HEK293 (cell line): ENCODE data around the gene ZNF792.

Source experiments
- AEBP2 ChIP-seq: fragments of 450-650 bp; formaldehyde crosslinking; IDR thresholded peaks from 2 replicates; pipeline ENCODE4 v1.5.1; 2016; ENCODE audit warnings: missing biosample characterization, missing genetic modification characterization, borderline replicate concordance
- GLIS1 ChIP-seq: fragments of 450-650 bp; formaldehyde crosslinking; IDR thresholded peaks from 2 replicates; pipeline ENCODE4 v1.5.1; 2016; ENCODE audit warnings: missing biosample characterization, missing genetic modification characterization
- GLIS2 ChIP-seq: fragments of 450-650 bp; formaldehyde crosslinking; IDR thresholded peaks from 2 replicates; pipeline ENCODE4 v1.5.1; 2016; ENCODE audit warnings: missing biosample characterization, missing genetic modification characterization
- HOXA7 ChIP-seq: sonication (generic); formaldehyde crosslinking; IDR thresholded peaks from 2 replicates; pipeline ENCODE4 v1.8.1; 2022; ENCODE audit warnings: missing genetic modification reagents, borderline replicate concordance
- IKZF3 ChIP-seq: fragments of 450-650 bp; IDR thresholded peaks from 2 replicates; pipeline ENCODE4 v1.5.0; 2018; ENCODE audit warnings: missing biosample characterization, mild to moderate bottlenecking, missing genetic modification characterization, moderate library complexity
- KLF16 ChIP-seq: fragments of 450-650 bp; formaldehyde crosslinking; IDR thresholded peaks from 2 replicates; pipeline ENCODE4 v1.5.1; 2017; ENCODE audit warnings: missing biosample characterization, missing genetic modification characterization
- PRDM1 ChIP-seq: fragments of 450-650 bp; formaldehyde crosslinking; IDR thresholded peaks from 2 replicates; pipeline ENCODE4; 2016; ENCODE audit warnings: missing biosample characterization, missing genetic modification characterization
- TCF7L2 ChIP-seq: IDR thresholded peaks from 2 replicates; pipeline ENCODE4 v1.6.1; 2011; ENCODE audit warnings: low read depth, mild to moderate bottlenecking, inconsistent platforms, low read length, moderate library complexity, borderline replicate concordance
- YY1 ChIP-seq: fragments of 450-650 bp; formaldehyde crosslinking; IDR thresholded peaks from 2 replicates; pipeline ENCODE4 v1.5.1; 2018; ENCODE audit warnings: missing biosample characterization, missing genetic modification characterization
- ZBTB10 ChIP-seq: fragments of 450-650 bp; formaldehyde crosslinking; IDR thresholded peaks from 2 replicates; pipeline ENCODE4 v1.5.1; 2016; ENCODE audit warnings: missing biosample characterization, missing genetic modification characterization
- ZEB2 ChIP-seq: fragments of 450-650 bp; formaldehyde crosslinking; IDR thresholded peaks from 2 replicates; pipeline ENCODE4 v1.5.1; 2016; ENCODE audit warnings: missing biosample characterization, missing genetic modification characterization
- ZFP37 ChIP-seq: fragments of 450-650 bp; formaldehyde crosslinking; IDR thresholded peaks from 2 replicates; pipeline ENCODE4 v1.5.1; 2016; ENCODE audit warnings: missing biosample characterization, missing genetic modification characterization
- ZNF138 ChIP-seq: fragments of 450-650 bp; formaldehyde crosslinking; IDR thresholded peaks from 2 replicates; pipeline ENCODE4 v1.5.1; 2016; ENCODE audit warnings: missing biosample characterization, missing genetic modification characterization, borderline replicate concordance
- ZNF184 ChIP-seq: fragments of 450-650 bp; IDR thresholded peaks from 2 replicates; pipeline ENCODE4 v1.5.1; 2018; ENCODE audit warnings: missing biosample characterization, mild to moderate bottlenecking, missing genetic modification characterization
- ZNF2 ChIP-seq: fragments of 450-650 bp; formaldehyde crosslinking; IDR thresholded peaks from 2 replicates; pipeline ENCODE4 v1.5.1; 2016; ENCODE audit warnings: missing biosample characterization, missing genetic modification characterization
- ZNF341 ChIP-seq: fragments of 450-650 bp; formaldehyde crosslinking; IDR thresholded peaks from 2 replicates; pipeline ENCODE4; 2016; ENCODE audit warnings: low read depth, missing biosample characterization, missing genetic modification characterization
- ZNF391 ChIP-seq: fragments of 450-650 bp; formaldehyde crosslinking; IDR thresholded peaks from 2 replicates; pipeline ENCODE4 v1.5.1; 2016; ENCODE audit warnings: low read depth, missing biosample characterization, missing genetic modification characterization, borderline replicate concordance
- ZNF521 ChIP-seq: fragments of 450-650 bp; formaldehyde crosslinking; IDR thresholded peaks from 2 replicates; pipeline ENCODE4 v1.5.1; 2017; ENCODE audit warnings: missing biosample characterization, mild to moderate bottlenecking, missing genetic modification characterization
- ZNF530 ChIP-seq: fragments of 450-650 bp; formaldehyde crosslinking; IDR thresholded peaks from 2 replicates; pipeline ENCODE4 v1.5.1; 2016; ENCODE audit warnings: low read depth, missing biosample characterization, missing genetic modification characterization
- ZNF585B ChIP-seq: fragments of 450-650 bp; formaldehyde crosslinking; IDR thresholded peaks from 2 replicates; pipeline ENCODE4 v1.5.1; 2016; ENCODE audit warnings: missing biosample characterization, missing genetic modification characterization
- TF ChIP-seq, protein P1 (sequence below): fragments of 450-650 bp; formaldehyde crosslinking; IDR thresholded peaks from 2 replicates; pipeline ENCODE4 v1.5.1; 2017; ENCODE audit warnings: missing biosample characterization, missing genetic modification characterization
- TF ChIP-seq, protein P2 (sequence below): fragments of 450-650 bp; formaldehyde crosslinking; conservative IDR thresholded peaks from 2 replicates; pipeline ENCODE4 v1.5.1; 2016; ENCODE audit warnings: low read depth, missing biosample characterization, missing genetic modification characterization
- TF ChIP-seq, protein P3 (sequence below): fragments of 450-650 bp; formaldehyde crosslinking; conservative IDR thresholded peaks from 2 replicates; pipeline ENCODE4 v1.5.1; 2016; ENCODE audit warnings: low read depth, missing biosample characterization, missing genetic modification characterization

ZNF792 gene

GRCh38 chr19:34998777-34999497 lies 34.9 kb upstream of the ZNF792 start (continued):
- TF ChIP-seq, protein P1, sequence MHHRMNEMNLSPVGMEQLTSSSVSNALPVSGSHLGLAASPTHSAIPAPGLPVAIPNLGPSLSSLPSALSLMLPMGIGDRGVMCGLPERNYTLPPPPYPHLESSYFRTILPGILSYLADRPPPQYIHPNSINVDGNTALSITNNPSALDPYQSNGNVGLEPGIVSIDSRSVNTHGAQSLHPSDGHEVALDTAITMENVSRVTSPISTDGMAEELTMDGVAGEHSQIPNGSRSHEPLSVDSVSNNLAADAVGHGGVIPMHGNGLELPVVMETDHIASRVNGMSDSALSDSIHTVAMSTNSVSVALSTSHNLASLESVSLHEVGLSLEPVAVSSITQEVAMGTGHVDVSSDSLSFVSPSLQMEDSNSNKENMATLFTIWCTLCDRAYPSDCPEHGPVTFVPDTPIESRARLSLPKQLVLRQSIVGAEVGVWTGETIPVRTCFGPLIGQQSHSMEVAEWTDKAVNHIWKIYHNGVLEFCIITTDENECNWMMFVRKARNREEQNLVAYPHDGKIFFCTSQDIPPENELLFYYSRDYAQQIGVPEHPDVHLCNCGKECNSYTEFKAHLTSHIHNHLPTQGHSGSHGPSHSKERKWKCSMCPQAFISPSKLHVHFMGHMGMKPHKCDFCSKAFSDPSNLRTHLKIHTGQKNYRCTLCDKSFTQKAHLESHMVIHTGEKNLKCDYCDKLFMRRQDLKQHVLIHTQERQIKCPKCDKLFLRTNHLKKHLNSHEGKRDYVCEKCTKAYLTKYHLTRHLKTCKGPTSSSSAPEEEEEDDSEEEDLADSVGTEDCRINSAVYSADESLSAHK (tag by site-specific recombination): no peak
- TF ChIP-seq ZNF2 (tag by site-specific recombination) (no peak), GLIS2 (tag by site-specific recombination) (peak; percentile 10), ZNF530 (tag by site-specific recombination) (no peak), ZBTB10 (tag by site-specific recombination) (peak; percentile 24; the same call in 1 of the 2 replicates), ZNF585B (tag by site-specific recombination) (no peak), KLF16 (tag by site-specific recombination) (no peak), GLIS1 (tag by site-specific recombination) (no peak), IKZF3 (no peak), HOXA7 (no peak), ZNF521 (tag by site-specific recombination) (no peak), ZNF391 (peak; percentile 24; the same call in 1 of the 2 replicates), ZFP37 (no peak), AEBP2 (tag by site-specific recombination) (no peak), PRDM1 (no peak), ZEB2 (tag by site-specific recombination) (no peak), YY1 (tag by site-specific recombination) (no peak), TCF7L2 (no peak), ZNF184 (no peak), ZNF138 (tag by site-specific recombination) (no peak), ZNF341 (peak; percentile 75)
- TF ChIP-seq, protein P2, sequence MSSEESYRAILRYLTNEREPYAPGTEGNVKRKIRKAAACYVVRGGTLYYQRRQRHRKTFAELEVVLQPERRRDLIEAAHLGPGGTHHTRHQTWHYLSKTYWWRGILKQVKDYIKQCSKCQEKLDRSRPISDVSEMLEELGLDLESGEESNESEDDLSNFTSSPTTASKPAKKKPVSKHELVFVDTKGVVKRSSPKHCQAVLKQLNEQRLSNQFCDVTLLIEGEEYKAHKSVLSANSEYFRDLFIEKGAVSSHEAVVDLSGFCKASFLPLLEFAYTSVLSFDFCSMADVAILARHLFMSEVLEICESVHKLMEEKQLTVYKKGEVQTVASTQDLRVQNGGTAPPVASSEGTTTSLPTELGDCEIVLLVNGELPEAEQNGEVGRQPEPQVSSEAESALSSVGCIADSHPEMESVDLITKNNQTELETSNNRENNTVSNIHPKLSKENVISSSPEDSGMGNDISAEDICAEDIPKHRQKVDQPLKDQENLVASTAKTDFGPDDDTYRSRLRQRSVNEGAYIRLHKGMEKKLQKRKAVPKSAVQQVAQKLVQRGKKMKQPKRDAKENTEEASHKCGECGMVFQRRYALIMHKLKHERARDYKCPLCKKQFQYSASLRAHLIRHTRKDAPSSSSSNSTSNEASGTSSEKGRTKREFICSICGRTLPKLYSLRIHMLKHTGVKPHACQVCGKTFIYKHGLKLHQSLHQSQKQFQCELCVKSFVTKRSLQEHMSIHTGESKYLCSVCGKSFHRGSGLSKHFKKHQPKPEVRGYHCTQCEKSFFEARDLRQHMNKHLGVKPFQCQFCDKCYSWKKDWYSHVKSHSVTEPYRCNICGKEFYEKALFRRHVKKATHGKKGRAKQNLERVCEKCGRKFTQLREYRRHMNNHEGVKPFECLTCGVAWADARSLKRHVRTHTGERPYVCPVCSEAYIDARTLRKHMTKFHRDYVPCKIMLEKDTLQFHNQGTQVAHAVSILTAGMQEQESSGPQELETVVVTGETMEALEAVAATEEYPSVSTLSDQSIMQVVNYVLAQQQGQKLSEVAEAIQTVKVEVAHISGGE: no peak
- TF ChIP-seq, protein P3, sequence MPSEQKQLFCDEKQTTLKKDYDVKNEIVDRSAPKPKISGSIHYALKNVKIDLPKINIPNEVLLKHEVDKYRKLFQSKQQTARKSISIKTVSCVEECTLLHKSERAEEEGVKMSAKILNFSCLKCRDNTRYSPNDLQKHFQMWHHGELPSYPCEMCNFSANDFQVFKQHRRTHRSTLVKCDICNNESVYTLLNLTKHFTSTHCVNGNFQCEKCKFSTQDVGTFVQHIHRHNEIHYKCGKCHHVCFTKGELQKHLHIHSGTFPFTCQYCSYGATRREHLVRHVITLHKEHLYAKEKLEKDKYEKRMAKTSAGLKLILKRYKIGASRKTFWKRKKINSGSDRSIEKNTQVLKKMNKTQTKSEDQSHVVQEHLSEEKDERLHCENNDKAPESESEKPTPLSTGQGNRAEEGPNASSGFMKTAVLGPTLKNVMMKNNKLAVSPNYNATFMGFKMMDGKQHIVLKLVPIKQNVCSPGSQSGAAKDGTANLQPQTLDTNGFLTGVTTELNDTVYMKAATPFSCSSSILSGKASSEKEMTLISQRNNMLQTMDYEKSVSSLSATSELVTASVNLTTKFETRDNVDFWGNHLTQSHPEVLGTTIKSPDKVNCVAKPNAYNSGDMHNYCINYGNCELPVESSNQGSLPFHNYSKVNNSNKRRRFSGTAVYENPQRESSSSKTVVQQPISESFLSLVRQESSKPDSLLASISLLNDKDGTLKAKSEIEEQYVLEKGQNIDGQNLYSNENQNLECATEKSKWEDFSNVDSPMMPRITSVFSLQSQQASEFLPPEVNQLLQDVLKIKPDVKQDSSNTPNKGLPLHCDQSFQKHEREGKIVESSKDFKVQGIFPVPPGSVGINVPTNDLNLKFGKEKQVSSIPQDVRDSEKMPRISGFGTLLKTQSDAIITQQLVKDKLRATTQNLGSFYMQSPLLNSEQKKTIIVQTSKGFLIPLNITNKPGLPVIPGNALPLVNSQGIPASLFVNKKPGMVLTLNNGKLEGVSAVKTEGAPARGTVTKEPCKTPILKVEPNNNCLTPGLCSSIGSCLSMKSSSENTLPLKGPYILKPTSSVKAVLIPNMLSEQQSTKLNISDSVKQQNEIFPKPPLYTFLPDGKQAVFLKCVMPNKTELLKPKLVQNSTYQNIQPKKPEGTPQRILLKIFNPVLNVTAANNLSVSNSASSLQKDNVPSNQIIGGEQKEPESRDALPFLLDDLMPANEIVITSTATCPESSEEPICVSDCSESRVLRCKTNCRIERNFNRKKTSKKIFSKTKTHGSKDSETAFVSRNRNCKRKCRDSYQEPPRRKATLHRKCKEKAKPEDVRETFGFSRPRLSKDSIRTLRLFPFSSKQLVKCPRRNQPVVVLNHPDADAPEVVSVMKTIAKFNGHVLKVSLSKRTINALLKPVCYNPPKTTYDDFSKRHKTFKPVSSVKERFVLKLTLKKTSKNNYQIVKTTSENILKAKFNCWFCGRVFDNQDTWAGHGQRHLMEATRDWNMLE: no peak; the same call in 1 of the 2 replicates
